DOHH2 (cell line): ENCODE data around the gene SRGAP2C.
"Not testable (repeated sequence)": the region's sequence is repeated elsewhere in the genome, so short reads cannot be mapped to it uniquely, and the experiment has no call there.

ENCODE experiments used
- EZH2phosphoT487 ChIP-seq: fragments of 200-600 bp; sonication (generic); IDR thresholded peaks from 2 replicates; pipeline ENCODE4 v1.6.1; 2017; ENCODE audit warnings: borderline replicate concordance, mild to moderate bottlenecking, antibody characterized with exemption, low read length, moderate library complexity, mixed read lengths
- TF ChIP-seq, protein P1 (sequence below): fragments of 200-600 bp; sonication (generic); IDR thresholded peaks from one replicate; pipeline ENCODE4 v1.5.1; 2014; ENCODE audit warnings: antibody characterized with exemption, mild to moderate bottlenecking, low read depth, low read length; ENCODE audit not compliant: poor library complexity, severe bottlenecking

DNA sequence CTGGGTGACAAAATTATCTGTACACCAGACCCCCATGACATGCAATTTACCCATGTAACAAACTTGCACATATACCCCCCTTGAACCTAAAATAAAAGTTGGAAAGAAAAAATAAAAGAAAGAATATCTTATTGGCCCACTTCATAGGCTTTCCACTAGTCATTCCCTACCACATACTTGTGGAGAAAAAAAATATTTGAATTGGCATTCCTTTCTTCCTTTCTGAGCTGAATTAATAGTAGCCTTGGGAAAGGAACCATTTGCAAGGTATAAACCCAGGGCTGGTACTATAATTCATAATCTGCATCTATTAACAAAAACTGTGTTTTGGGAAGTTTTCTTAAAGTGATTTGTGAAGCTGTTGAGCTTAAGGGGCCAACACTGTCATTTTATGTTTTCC, 140.0 kb downstream of the SRGAP2C start:
- not testable (repeated sequence) for TF ChIP-seq EZH2phosphoT487
- TF ChIP-seq, protein P1, sequence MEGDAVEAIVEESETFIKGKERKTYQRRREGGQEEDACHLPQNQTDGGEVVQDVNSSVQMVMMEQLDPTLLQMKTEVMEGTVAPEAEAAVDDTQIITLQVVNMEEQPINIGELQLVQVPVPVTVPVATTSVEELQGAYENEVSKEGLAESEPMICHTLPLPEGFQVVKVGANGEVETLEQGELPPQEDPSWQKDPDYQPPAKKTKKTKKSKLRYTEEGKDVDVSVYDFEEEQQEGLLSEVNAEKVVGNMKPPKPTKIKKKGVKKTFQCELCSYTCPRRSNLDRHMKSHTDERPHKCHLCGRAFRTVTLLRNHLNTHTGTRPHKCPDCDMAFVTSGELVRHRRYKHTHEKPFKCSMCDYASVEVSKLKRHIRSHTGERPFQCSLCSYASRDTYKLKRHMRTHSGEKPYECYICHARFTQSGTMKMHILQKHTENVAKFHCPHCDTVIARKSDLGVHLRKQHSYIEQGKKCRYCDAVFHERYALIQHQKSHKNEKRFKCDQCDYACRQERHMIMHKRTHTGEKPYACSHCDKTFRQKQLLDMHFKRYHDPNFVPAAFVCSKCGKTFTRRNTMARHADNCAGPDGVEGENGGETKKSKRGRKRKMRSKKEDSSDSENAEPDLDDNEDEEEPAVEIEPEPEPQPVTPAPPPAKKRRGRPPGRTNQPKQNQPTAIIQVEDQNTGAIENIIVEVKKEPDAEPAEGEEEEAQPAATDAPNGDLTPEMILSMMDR, result not testable (repeated sequence)
